Activated CD8-positive, alpha-beta T cell treated with anti-CD3 and anti-CD28 coated beads, Interleukin-2, amount 10 ng/mL, durations not matched to agents 7 days and 5 days (primary cell): Measurements from ENCODE around the gene KRTAP10-7. TPM values are rescaled to one million over a fixed set of nuclear protein-coding genes. Genes with fewer than 3 reads are reported as not detected.
A peak's percentile ranks its signal among the peaks of the same experiment; 100 is the strongest.
"Not testable (repeated sequence)": the region's sequence is repeated elsewhere in the genome, so short reads cannot be mapped to it uniquely, and the experiment has no call there.

Experiments used
- ATAC-seq: fragments of 150-1000 bp; cut with Tn5 transposase; one replicate; pipeline ENCODE4 v1.10.0; 2021; ENCODE audit warnings: moderate library complexity
- CTCF ChIA-PET: fragments of 350-600 bp; sonication (Branson Sonifier 250); formaldehyde crosslinking; loops from one replicate; lab custom pipeline; 2021; ENCODE audit warnings: antibody characterized with exemption; lab: Charles Lee
- POLR2A ChIA-PET: fragments of 350-600 bp; sonication (Branson Sonifier 250); formaldehyde crosslinking; loops from one replicate; lab custom pipeline; 2021; ENCODE audit warnings: antibody characterized with exemption; lab: Charles Lee
- DNase-seq: peaks from one replicate; pipeline ENCODE4 v3.0.0-alpha.2; 2020
- H3K27ac Mint-ChIP-seq: one replicate; pipeline ENCODE4 v1.8.0; 2021; ENCODE audit warnings: mild to moderate bottlenecking, mixed read lengths
- H3K27me3 Mint-ChIP-seq: one replicate; pipeline ENCODE4 v1.8.0; 2021; ENCODE audit warnings: low read depth, mixed read lengths
- H3K36me3 Mint-ChIP-seq: one replicate; pipeline ENCODE4 v1.8.0; 2021; ENCODE audit warnings: low read depth, mixed read lengths
- H3K4me1 Mint-ChIP-seq: one replicate; pipeline ENCODE4 v1.8.0; 2021; ENCODE audit warnings: low read depth, mixed read lengths
- H3K4me3 Mint-ChIP-seq: one replicate; pipeline ENCODE4 v1.8.0; 2021; ENCODE audit warnings: mild to moderate bottlenecking, mixed read lengths
- H3K9me3 Mint-ChIP-seq: one replicate; pipeline ENCODE4 v1.8.0; 2022; ENCODE audit warnings: mixed read lengths; ENCODE audit not compliant: insufficient read depth
- total RNA-seq, 2 experiments: library from RNA; stranded (reverse); gene quantifications; one replicate each; pipeline ENCODE4 v1.2.3, GENCODE V29; 2021

Gene KRTAP10-7
- total RNA-seq, 2 experiments from 2014 or later = not detected

- no peak overlapping the region for H3K4me3 Mint-ChIP-seq
- DNase-seq (no peak), ATAC-seq (no peak)
- H3K36me3 Mint-ChIP-seq = peaks cover 23% of the 10 kb centered on the region
- H3K27ac Mint-ChIP-seq = peak overlapping the region; percentile 23
- H3K9me3 Mint-ChIP-seq = peaks cover 44% of the 10 kb centered on the region
- H3K27me3 Mint-ChIP-seq = peaks cover 9% of the 10 kb centered on the region
- peaks cover 15% of the 10 kb centered on the region for H3K4me1 Mint-ChIP-seq
- CTCF ChIA-PET = no interaction called here
- POLR2A ChIA-PET = interaction anchor here (0.7 kb wide), 1 partner anchor 10 kb away, joined by 3 read pairs; no protein-coding TSS in a partner anchor
Observed at GRCh38 chr21:44630440-44630839, 30.0 kb downstream of the KRTAP10-7 start.

- Mint-ChIP-seq H3K27me3 (peaks cover 9% of the 10 kb centered on the region), H3K9me3 (peaks cover 44% of the 10 kb centered on the region), H3K4me3 (no peak overlapping the region), H3K4me1 (peaks cover 14% of the 10 kb centered on the region), H3K36me3 (peaks cover 23% of the 10 kb centered on the region), H3K27ac (no peak overlapping the region)
- ATAC-seq (no peak), DNase-seq (no peak)
- ChIA-PET CTCF (no interaction called here), POLR2A (no interaction called here)
Observed at GRCh38 chr21:44632067-44632466, 31.7 kb downstream of the KRTAP10-7 start.

DNA sequence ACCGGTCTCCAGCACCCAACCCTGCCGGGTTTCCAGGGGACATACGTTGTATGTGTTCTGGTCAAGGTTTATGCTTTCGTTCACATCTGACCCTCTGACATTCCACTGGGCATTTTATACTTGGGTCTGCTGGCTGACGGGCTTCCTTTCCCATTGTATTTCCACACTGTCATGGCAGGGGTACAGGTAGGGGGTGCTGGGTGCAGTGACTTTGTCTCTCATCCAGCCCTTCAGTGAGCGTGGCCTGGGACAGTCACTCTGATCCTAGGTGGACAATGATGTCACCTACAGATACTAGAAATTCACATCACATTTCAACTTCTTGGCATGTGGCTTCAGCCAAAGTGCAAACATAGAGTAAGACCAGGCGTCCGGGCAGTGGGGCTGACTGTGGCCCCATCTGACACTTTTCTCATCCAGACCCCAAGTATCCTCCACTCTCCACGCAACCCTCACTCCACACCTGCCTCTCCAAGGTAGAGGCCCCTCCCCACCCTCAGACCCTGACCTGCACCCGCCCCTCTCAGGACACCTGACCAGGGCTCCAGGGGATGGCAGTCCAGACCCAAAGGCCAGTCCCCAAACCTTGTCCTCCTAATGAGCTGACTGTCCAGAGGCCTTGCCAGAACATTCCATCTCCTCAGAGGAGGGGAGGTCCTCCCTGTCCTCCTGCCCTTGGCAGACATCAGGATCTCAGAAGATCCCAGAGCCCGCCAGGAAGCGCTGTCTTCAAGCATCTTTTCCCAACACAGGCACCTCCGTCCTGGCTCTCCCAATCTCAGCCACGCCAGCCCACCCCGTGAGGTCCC lies 36.0 kb downstream of the KRTAP10-7 start:
- ATAC-seq (no peak), DNase-seq (no peak)
- peaks cover 8% of the 10 kb centered on the region for H3K36me3 Mint-ChIP-seq
- peaks cover 12% of the 10 kb centered on the region for H3K27me3 Mint-ChIP-seq
- no peak overlapping the region for H3K27ac Mint-ChIP-seq
- no peaks in the 10 kb centered on the region for H3K4me1 Mint-ChIP-seq
- peaks cover 45% of the 10 kb centered on the region for H3K9me3 Mint-ChIP-seq
- ChIA-PET CTCF (no interaction called here), POLR2A (no interaction called here)
- H3K4me3 Mint-ChIP-seq = no peak overlapping the region

GRCh38 chr21:44637018-44637850 lies 36.8 kb downstream of the KRTAP10-7 start, which contains the start of gene KRTAP10-10:
Gene KRTAP10-10, plus strand, starts transcription at chr21:44637356. Its CDS starts 62 bp downstream, at chr21:44637418.
- H3K4me1 Mint-ChIP-seq = no peaks in the 10 kb centered on the region
- peaks cover 44% of the 10 kb centered on the region for H3K9me3 Mint-ChIP-seq
- no peak within 1 kb of the TSS for H3K27ac Mint-ChIP-seq
- H3K4me3 Mint-ChIP-seq = no peak within 1 kb of the TSS
- ChIA-PET CTCF (no interaction called here), POLR2A (no interaction called here)
- H3K27me3 Mint-ChIP-seq = peaks cover 15% of the 10 kb centered on the region
- DNase-seq (no peak), ATAC-seq (no peak)
- H3K36me3 Mint-ChIP-seq = peaks cover 4% of the 10 kb centered on the region

DNA sequence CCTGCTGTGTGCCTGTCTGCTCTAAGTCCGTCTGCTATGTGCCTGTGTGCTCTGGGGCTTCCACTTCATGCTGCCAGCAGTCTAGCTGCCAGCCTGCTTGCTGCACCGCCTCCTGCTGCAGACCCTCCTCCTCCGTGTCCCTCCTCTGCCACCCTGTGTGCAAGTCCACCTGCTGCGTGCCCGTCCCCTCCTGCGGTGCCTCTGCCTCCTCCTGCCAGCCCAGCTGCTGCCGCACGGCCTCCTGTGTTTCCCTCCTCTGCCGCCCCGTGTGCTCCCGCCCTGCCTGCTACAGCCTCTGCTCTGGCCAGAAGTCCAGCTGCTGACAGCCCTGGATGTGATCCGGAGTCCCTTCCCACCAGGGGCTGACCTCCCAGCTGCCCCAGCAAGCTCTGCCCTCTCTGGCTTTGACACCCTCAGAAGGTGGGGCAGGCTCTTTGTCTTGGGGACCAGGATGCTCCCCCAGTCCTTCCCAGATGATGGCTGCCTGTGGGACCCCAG lies 37.5 kb downstream of the KRTAP10-7 start:
- H3K27ac Mint-ChIP-seq, DNase-seq, H3K4me1 Mint-ChIP-seq, POLR2A ChIA-PET, CTCF ChIA-PET, ATAC-seq, H3K4me3 Mint-ChIP-seq, H3K36me3 Mint-ChIP-seq: not testable (repeated sequence)
- H3K27me3 Mint-ChIP-seq = peaks cover 15% of the 10 kb centered on the region
- peaks cover 45% of the 10 kb centered on the region for H3K9me3 Mint-ChIP-seq

- H3K36me3 Mint-ChIP-seq, ATAC-seq, CTCF ChIA-PET, H3K4me3 Mint-ChIP-seq, H3K4me1 Mint-ChIP-seq, H3K27ac Mint-ChIP-seq: not testable (repeated sequence)
- POLR2A ChIA-PET = interaction anchor here (0.6 kb wide), 1 partner anchor 48 kb away, joined by 3 read pairs; no protein-coding TSS in a partner anchor
- Mint-ChIP-seq H3K27me3 (peaks cover 13% of the 10 kb centered on the region), H3K9me3 (peaks cover 45% of the 10 kb centered on the region)
- DNase-seq = peak; percentile 13
Observed at GRCh38 chr21:44638506-44639330, 38.3 kb downstream of the KRTAP10-7 start.

DNA sequence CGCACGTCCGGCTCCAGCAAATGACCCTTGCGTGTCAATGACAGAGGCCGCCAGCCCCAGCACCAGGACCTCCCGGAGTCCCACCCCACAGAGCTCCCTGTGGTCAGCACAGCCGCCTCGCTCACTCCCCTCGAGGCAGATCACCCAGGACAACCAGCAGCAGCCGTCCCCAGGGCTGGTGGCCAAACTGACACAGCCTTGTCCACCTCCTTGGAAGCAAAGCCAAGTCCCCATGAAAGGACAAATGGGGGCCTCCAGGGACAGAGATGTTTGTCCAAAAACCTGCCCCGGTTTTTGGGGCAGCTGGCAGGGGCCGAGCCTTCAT lies 38.9 kb downstream of the KRTAP10-7 start:
- H3K4me3 Mint-ChIP-seq = no peak overlapping the region
- peaks cover 11% of the 10 kb centered on the region for H3K27me3 Mint-ChIP-seq
- ATAC-seq (no peak), DNase-seq (no peak)
- no peak overlapping the region for H3K27ac Mint-ChIP-seq
- peaks cover 2% of the 10 kb centered on the region for H3K36me3 Mint-ChIP-seq
- ChIA-PET CTCF (no interaction called here), POLR2A (interaction anchor here (0.6 kb wide), 1 partner anchor 48 kb away, joined by 3 read pairs; no protein-coding TSS in a partner anchor)
- H3K4me1 Mint-ChIP-seq = no peaks in the 10 kb centered on the region
- peaks cover 44% of the 10 kb centered on the region for H3K9me3 Mint-ChIP-seq

- peaks cover 8% of the 10 kb centered on the region for H3K36me3 Mint-ChIP-seq
- ChIA-PET CTCF (no interaction called here), POLR2A (interaction anchor here (0.6 kb wide), 1 partner anchor 10 kb away, joined by 3 read pairs; no protein-coding TSS in a partner anchor)
- H3K9me3 Mint-ChIP-seq = peaks cover 50% of the 10 kb centered on the region
- ATAC-seq (no peak), DNase-seq (peak; percentile 7)
- H3K4me1 Mint-ChIP-seq = no peaks in the 10 kb centered on the region
- no peak overlapping the region for H3K27ac Mint-ChIP-seq
- no peak overlapping the region for H3K4me3 Mint-ChIP-seq
- H3K27me3 Mint-ChIP-seq = peaks cover 5% of the 10 kb centered on the region
Observed at GRCh38 chr21:44640761-44641160, 40.4 kb downstream of the KRTAP10-7 start.

DNA sequence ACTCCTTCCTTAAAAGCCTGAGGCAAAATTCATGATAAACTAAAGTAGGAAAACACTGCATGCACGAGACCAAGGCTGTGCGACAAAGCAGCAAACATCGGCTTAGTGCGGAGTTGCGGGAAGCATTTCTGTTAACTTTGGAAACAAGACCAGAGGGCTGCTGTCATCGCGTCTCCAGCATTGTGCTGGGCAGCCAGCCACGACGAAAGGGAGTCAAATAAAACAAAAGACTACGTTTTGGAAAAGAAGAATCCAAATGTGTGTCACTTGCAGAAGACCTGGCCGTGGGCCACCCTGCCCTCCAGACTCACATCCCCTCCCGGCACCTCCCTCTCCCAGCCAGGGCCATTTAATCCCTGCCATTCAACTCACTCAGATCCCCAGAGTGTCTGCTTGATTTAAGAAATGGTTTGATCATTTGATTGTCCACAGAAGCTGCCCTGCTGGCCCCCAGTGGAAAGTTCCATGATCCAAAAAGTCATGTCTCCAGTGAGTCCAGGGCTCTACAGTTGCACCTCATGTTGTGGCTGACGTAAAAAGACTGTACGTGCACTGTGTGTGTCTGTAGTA lies 43.4 kb downstream of the KRTAP10-7 start:
- Mint-ChIP-seq H3K27ac (no peak overlapping the region), H3K27me3 (peaks cover 5% of the 10 kb centered on the region), H3K36me3 (peaks cover 10% of the 10 kb centered on the region), H3K9me3 (peaks cover 50% of the 10 kb centered on the region), H3K4me3 (no peak overlapping the region), H3K4me1 (no peaks in the 10 kb centered on the region)
- ATAC-seq (no peak), DNase-seq (peak; percentile 13)
- ChIA-PET CTCF (no interaction called here), POLR2A (no interaction called here)

DNA sequence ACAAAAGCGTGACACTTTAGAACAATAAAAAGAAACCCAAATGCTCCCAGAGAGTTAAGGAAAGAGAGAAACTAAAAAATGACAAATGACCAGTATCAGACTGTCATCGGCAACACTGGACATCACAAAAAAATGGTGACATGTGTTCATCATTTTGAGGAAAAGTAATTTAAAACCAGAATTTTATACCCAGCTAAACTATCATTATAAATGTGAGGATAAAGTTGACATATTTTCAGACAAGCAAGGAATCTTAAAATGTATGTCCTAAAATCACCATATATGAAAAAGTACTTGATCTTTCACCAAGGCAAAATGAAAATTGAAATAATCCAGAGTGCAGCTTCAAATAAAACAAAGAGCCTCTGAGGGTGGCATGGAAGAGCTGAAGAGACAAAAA lies 44.5 kb downstream of the KRTAP10-7 start:
- Mint-ChIP-seq H3K9me3 (peaks cover 48% of the 10 kb centered on the region), H3K27ac (no peak overlapping the region), H3K36me3 (peaks cover 10% of the 10 kb centered on the region), H3K27me3 (peaks cover 5% of the 10 kb centered on the region), H3K4me3 (no peak overlapping the region), H3K4me1 (no peaks in the 10 kb centered on the region)
- ChIA-PET CTCF (interaction anchor here (1.4 kb wide), 1 partner anchor 10 kb away, joined by 4 read pairs; the partner anchor contains the start of gene KRTAP12-4), POLR2A (no interaction called here)
- DNase-seq (no peak), ATAC-seq (no peak)
